NCI-H146 (cell line): ENCODE results near the gene RGS9.
"Not testable (repeated sequence)": the region's sequence is repeated elsewhere in the genome, so short reads cannot be mapped to it uniquely, and the experiment has no call there.

Experiments used
- DNase-seq: peaks from one replicate; lab custom pipeline; 2025; lab: John Stamatoyannopoulos, UW

RGS9 gene

GRCh38 chr17:65183736-65184135 is 46.6 kb downstream of the RGS9 start:
- DNase-seq, result no peak

GRCh38 chr17:65184235-65184959 is 47.2 kb downstream of the RGS9 start:
- DNase-seq, result no peak

GRCh38 chr17:65185062-65185461 is 47.9 kb downstream of the RGS9 start:
- DNase-seq, result no peak

- no peak for DNase-seq
Observed at GRCh38 chr17:65185668-65186382, 48.7 kb downstream of the RGS9 start.

- DNase-seq, result no peak
Observed at GRCh38 chr17:65190467-65191097, 53.4 kb downstream of the RGS9 start.

GRCh38 chr17:65191811-65192740 is 54.9 kb downstream of the RGS9 start:
- DNase-seq, result peak; percentile 69

GRCh38 chr17:65193305-65193704 is 56.1 kb downstream of the RGS9 start:
- DNase-seq, result no peak

GRCh38 chr17:65193716-65194293 is 56.6 kb downstream of the RGS9 start:
- no peak for DNase-seq

GRCh38 chr17:65194670-65195334 is 57.6 kb downstream of the RGS9 start:
- no peak for DNase-seq

GRCh38 chr17:65195716-65196115 is 58.5 kb downstream of the RGS9 start:
- no peak for DNase-seq

GRCh38 chr17:65196617-65197016 is 59.4 kb downstream of the RGS9 start:
- no peak for DNase-seq

GRCh38 chr17:65197201-65197600 is 60.0 kb downstream of the RGS9 start:
- no peak for DNase-seq

- peak; percentile 77 for DNase-seq
Observed at GRCh38 chr17:65198653-65199382, 61.6 kb downstream of the RGS9 start.

GRCh38 chr17:65201331-65201730 is 64.2 kb downstream of the RGS9 start:
- DNase-seq, result no peak

- DNase-seq, result no peak
Observed at GRCh38 chr17:65202844-65203571, 65.8 kb downstream of the RGS9 start.

- no peak for DNase-seq
Observed at GRCh38 chr17:65204001-65204400, 66.8 kb downstream of the RGS9 start.

- DNase-seq, result no peak
Observed at GRCh38 chr17:65205655-65206054, 68.5 kb downstream of the RGS9 start.

- not testable (repeated sequence) for DNase-seq
Observed at GRCh38 chr17:65207448-65207847, 70.3 kb downstream of the RGS9 start.

- no peak for DNase-seq
Observed at GRCh38 chr17:65208717-65209116, 71.5 kb downstream of the RGS9 start.

GRCh38 chr17:65218261-65218660 is 81.1 kb downstream of the RGS9 start:
- no peak for DNase-seq
